ENCODE results near the gene FXYD3. TPM values are rescaled to one million over a fixed set of nuclear protein-coding genes. Genes with fewer than 3 reads are reported as not detected.

FXYD3 gene
- total and polyA plus RNA-seq, 2 of the 13 experiments (the other 11 are each of a cell fraction or from before 2014, with no cell fraction given): 4.9 TPM; not detected in 1

DNA sequence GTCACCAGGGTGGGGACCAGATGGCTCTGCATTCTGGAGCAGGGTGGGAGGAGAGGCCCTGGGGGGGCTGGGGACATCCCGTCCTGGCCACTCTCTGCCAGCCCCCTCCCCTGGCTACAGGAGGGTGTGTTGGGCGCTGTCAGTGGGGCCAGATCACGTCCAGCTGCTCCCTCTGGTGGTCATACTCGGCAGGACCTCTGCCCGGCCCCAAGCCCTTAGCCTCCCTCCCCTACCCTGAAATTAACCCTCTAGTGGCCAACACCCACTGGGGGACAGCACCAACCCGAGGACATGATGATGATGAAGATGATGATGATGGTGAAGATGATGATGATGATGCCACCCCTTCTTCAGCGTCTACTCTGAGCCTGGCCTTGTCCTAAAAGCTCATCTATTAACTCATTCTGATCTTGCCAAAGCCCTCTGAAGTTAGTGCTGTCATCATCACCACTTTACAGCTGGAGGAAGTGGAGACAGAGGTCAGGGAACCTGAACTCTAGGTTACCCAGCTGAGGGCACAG lies 19.8 kb downstream of the FXYD3 start (continued):
- TF ChIP-seq, protein P1, sequence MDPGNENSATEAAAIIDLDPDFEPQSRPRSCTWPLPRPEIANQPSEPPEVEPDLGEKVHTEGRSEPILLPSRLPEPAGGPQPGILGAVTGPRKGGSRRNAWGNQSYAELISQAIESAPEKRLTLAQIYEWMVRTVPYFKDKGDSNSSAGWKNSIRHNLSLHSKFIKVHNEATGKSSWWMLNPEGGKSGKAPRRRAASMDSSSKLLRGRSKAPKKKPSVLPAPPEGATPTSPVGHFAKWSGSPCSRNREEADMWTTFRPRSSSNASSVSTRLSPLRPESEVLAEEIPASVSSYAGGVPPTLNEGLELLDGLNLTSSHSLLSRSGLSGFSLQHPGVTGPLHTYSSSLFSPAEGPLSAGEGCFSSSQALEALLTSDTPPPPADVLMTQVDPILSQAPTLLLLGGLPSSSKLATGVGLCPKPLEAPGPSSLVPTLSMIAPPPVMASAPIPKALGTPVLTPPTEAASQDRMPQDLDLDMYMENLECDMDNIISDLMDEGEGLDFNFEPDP (CRISPR knock-in tag; conservative IDR thresholded peaks at IDR 0.05): no peak
- TF ChIP-seq PTBP1 (IDR thresholded peaks at IDR 0.05; ENCODE audit: low read depth, low read length, poor library complexity, severe bottlenecking): no peak
- no peak for TF ChIP-seq PCBP2 (optimal IDR thresholded peaks at IDR 0.05; ENCODE audit: low read depth, low read length, poor library complexity, severe bottlenecking)
- TF ChIP-seq PCBP1 (IDR thresholded peaks at IDR 0.05; ENCODE audit: borderline replicate concordance, low read depth, low read length): peak; percentile 85; the same call in 1 of the 2 replicates
- no peak for TF ChIP-seq MBD4 (IDR thresholded peaks at IDR 0.05; ENCODE audit: borderline replicate concordance, low read length)
- TF ChIP-seq, protein P2, sequence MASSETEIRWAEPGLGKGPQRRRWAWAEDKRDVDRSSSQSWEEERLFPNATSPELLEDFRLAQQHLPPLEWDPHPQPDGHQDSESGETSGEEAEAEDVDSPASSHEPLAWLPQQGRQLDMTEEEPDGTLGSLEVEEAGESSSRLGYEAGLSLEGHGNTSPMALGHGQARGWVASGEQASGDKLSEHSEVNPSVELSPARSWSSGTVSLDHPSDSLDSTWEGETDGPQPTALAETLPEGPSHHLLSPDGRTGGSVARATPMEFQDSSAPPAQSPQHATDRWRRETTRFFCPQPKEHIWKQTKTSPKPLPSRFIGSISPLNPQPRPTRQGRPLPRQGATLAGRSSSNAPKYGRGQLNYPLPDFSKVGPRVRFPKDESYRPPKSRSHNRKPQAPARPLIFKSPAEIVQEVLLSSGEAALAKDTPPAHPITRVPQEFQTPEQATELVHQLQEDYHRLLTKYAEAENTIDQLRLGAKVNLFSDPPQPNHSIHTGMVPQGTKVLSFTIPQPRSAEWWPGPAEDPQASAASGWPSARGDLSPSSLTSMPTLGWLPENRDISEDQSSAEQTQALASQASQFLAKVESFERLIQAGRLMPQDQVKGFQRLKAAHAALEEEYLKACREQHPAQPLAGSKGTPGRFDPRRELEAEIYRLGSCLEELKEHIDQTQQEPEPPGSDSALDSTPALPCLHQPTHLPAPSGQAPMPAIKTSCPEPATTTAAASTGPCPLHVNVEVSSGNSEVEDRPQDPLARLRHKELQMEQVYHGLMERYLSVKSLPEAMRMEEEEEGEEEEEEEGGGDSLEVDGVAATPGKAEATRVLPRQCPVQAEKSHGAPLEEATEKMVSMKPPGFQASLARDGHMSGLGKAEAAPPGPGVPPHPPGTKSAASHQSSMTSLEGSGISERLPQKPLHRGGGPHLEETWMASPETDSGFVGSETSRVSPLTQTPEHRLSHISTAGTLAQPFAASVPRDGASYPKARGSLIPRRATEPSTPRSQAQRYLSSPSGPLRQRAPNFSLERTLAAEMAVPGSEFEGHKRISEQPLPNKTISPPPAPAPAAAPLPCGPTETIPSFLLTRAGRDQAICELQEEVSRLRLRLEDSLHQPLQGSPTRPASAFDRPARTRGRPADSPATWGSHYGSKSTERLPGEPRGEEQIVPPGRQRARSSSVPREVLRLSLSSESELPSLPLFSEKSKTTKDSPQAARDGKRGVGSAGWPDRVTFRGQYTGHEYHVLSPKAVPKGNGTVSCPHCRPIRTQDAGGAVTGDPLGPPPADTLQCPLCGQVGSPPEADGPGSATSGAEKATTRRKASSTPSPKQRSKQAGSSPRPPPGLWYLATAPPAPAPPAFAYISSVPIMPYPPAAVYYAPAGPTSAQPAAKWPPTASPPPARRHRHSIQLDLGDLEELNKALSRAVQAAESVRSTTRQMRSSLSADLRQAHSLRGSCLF (CRISPR knock-in tag; IDR thresholded peaks at IDR 0.05; ENCODE audit: borderline replicate concordance): no peak
- TF ChIP-seq THYN1 (CRISPR knock-in tag; IDR thresholded peaks at IDR 0.05; ENCODE audit: borderline replicate concordance, low read depth): no peak
- TF ChIP-seq, protein P3, sequence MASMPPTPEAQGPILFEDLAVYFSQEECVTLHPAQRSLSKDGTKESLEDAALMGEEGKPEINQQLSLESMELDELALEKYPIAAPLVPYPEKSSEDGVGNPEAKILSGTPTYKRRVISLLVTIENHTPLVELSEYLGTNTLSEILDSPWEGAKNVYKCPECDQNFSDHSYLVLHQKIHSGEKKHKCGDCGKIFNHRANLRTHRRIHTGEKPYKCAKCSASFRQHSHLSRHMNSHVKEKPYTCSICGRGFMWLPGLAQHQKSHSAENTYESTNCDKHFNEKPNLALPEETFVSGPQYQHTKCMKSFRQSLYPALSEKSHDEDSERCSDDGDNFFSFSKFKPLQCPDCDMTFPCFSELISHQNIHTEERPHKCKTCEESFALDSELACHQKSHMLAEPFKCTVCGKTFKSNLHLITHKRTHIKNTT (CRISPR knock-in tag; IDR thresholded peaks at IDR 0.05): no peak
- TF ChIP-seq ZBTB20 (CRISPR knock-in tag; IDR thresholded peaks at IDR 0.05; ENCODE audit: borderline replicate concordance, low read depth): no peak
- TF ChIP-seq NFE2L2 (IDR thresholded peaks at IDR 0.05; ENCODE audit: low read length): no peak
- TF ChIP-seq, protein P4, sequence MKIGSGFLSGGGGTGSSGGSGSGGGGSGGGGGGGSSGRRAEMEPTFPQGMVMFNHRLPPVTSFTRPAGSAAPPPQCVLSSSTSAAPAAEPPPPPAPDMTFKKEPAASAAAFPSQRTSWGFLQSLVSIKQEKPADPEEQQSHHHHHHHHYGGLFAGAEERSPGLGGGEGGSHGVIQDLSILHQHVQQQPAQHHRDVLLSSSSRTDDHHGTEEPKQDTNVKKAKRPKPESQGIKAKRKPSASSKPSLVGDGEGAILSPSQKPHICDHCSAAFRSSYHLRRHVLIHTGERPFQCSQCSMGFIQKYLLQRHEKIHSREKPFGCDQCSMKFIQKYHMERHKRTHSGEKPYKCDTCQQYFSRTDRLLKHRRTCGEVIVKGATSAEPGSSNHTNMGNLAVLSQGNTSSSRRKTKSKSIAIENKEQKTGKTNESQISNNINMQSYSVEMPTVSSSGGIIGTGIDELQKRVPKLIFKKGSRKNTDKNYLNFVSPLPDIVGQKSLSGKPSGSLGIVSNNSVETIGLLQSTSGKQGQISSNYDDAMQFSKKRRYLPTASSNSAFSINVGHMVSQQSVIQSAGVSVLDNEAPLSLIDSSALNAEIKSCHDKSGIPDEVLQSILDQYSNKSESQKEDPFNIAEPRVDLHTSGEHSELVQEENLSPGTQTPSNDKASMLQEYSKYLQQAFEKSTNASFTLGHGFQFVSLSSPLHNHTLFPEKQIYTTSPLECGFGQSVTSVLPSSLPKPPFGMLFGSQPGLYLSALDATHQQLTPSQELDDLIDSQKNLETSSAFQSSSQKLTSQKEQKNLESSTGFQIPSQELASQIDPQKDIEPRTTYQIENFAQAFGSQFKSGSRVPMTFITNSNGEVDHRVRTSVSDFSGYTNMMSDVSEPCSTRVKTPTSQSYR (CRISPR knock-in tag; IDR thresholded peaks at IDR 0.05; ENCODE audit: borderline replicate concordance): 0 out of 2 replicates have a peak, but pooled peaks have one; percentile 10
- no peak for TF ChIP-seq KLF13 (CRISPR knock-in tag; IDR thresholded peaks at IDR 0.05)
- TF ChIP-seq ZNF780A (CRISPR knock-in tag; IDR thresholded peaks at IDR 0.05): no peak
- TF ChIP-seq, protein P5, sequence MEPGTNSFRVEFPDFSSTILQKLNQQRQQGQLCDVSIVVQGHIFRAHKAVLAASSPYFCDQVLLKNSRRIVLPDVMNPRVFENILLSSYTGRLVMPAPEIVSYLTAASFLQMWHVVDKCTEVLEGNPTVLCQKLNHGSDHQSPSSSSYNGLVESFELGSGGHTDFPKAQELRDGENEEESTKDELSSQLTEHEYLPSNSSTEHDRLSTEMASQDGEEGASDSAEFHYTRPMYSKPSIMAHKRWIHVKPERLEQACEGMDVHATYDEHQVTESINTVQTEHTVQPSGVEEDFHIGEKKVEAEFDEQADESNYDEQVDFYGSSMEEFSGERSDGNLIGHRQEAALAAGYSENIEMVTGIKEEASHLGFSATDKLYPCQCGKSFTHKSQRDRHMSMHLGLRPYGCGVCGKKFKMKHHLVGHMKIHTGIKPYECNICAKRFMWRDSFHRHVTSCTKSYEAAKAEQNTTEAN (CRISPR knock-in tag; conservative IDR thresholded peaks at IDR 0.05): peak; percentile 66; the same call in 1 of the 2 replicates
- TF ChIP-seq ELF4 (CRISPR knock-in tag; IDR thresholded peaks at IDR 0.05; ENCODE audit: borderline replicate concordance): no peak
- TF ChIP-seq IKZF4 (CRISPR knock-in tag; IDR thresholded peaks at IDR 0.05; ENCODE audit: borderline replicate concordance, low read depth, not compliant biosample characterization): peak; percentile 25
- TF ChIP-seq TAF1 (CRISPR knock-in tag; IDR thresholded peaks at IDR 0.05): no peak
